ENCODE results near the gene CCL7.
"Not testable (repeated sequence)": the region's sequence is repeated elsewhere in the genome, so short reads cannot be mapped to it uniquely, and the experiment has no call there.

The CCL7 gene

GRCh38 chr17:34269969-34270368 lies at the start of gene CCL7:
Gene CCL7 (plus strand): TSS chr17:34270221. CDS start chr17:34270291, 70 bp downstream.
- Histone ChIP-seq H3K4me1 (ENCODE audit: control insufficient read depth in 5 of 5, insufficient read depth in 5 of 5, low read length in 5 of 5) (no peaks in the 10 kb centered on the region), H3K9me3 (ENCODE audit: control insufficient read depth in 5 of 5, low read length in 5 of 5) (no peaks in the 10 kb centered on the region), H3K27ac (ENCODE audit: low read depth, low read length) (no peak within 1 kb of the TSS), H3K9ac (ENCODE audit: low read length in 5 of 5) (no peak within 1 kb of the TSS), H3K27me3 (ENCODE audit: control insufficient read depth in 5 of 5, insufficient read depth in 4 of 5, low read length in 5 of 5) (no peaks in the 10 kb centered on the region), H3K36me3 (ENCODE audit: control insufficient read depth in 5 of 5, insufficient read depth in 5 of 5, low read length in 5 of 5) (no peaks in the 10 kb centered on the region), H3K4me3 (ENCODE audit: low read depth in 1 of 5, low read length in 5 of 5) (no peak within 1 kb of the TSS)

DNA sequence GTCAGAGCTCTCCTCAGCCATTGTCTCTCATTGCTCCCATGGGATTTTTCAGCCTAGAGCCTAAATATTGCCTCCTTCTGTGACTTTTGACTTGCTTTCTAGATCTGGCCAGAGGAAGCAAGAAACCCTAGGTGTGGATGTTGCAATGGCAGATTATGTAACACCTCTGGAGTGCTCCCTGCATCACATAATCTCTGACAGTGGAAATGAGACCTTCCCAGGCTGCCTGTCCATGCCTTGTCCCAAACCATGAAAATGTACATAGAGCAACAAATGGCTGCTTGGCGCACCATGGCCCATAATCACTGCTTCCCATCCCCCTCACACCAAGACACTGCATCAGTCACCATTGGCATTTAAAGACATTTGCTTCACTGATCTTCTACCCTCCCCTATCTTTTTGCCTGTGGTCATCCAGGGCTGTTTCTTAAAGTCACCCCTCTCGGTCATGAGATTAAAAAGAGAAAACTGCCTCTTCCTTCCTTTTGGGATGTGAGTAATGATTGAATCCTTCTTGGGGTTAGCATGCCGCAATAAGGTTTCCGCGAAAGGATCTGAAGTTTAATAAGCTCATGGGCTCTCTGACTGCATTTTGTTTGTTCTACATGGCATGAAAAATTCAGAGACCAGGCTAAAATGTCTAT lies 49.1 kb upstream of the CCL7 start:
- H3K36me3 ChIP-seq (ENCODE audit: control insufficient read depth in 5 of 5, insufficient read depth in 5 of 5, low read length in 5 of 5): no peaks in the 10 kb centered on the region
- H3K4me1 ChIP-seq (ENCODE audit: control insufficient read depth in 5 of 5, insufficient read depth in 5 of 5, low read length in 5 of 5): peaks cover 13 to 53% (median 42%) of the 10 kb centered on the region in 5 donors
- H3K27me3 ChIP-seq (ENCODE audit: control insufficient read depth in 5 of 5, insufficient read depth in 4 of 5, low read length in 5 of 5): no peaks in the 10 kb centered on the region
- H3K27ac ChIP-seq (ENCODE audit: low read depth, low read length): no peak overlapping the region
- no peaks in the 10 kb centered on the region for H3K9me3 ChIP-seq (ENCODE audit: control insufficient read depth in 5 of 5, low read length in 5 of 5)
- H3K4me3 ChIP-seq (ENCODE audit: low read depth in 1 of 5, low read length in 5 of 5): no peak overlapping the region
- H3K9ac ChIP-seq (ENCODE audit: low read length in 5 of 5): no peak overlapping the region

DNA sequence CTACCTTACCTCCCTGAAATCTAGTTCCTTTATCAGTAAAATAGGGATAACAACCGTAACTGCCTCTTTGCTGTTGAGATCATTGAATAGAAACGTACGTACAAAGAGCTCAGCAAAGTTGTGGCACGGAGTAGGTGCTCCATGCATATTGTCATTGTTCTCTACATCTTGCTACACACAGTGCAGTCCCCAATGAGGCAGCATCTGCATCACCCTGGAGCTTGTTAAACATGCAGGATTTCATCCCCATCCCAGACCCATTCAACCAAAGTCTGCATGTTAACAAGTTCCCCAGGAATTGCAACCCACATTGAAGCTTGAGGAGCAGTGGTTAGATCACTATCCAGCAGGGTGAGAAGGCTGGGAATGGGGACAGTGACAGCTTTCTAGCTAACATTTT lies 48.6 kb upstream of the CCL7 start:
- H3K9me3 ChIP-seq (ENCODE audit: control insufficient read depth in 5 of 5, low read length in 5 of 5): no peaks in the 10 kb centered on the region
- no peak overlapping the region for H3K27ac ChIP-seq (ENCODE audit: low read depth, low read length)
- H3K27me3 ChIP-seq (ENCODE audit: control insufficient read depth in 5 of 5, insufficient read depth in 4 of 5, low read length in 5 of 5): no peaks in the 10 kb centered on the region
- no peaks in the 10 kb centered on the region for H3K36me3 ChIP-seq (ENCODE audit: control insufficient read depth in 5 of 5, insufficient read depth in 5 of 5, low read length in 5 of 5)
- H3K4me1 ChIP-seq (ENCODE audit: control insufficient read depth in 5 of 5, insufficient read depth in 5 of 5, low read length in 5 of 5): peaks cover 13 to 53% (median 42%) of the 10 kb centered on the region in 5 donors
- no peak overlapping the region for H3K9ac ChIP-seq (ENCODE audit: low read length in 5 of 5)
- H3K4me3 ChIP-seq (ENCODE audit: low read depth in 1 of 5, low read length in 5 of 5): no peak overlapping the region

DNA sequence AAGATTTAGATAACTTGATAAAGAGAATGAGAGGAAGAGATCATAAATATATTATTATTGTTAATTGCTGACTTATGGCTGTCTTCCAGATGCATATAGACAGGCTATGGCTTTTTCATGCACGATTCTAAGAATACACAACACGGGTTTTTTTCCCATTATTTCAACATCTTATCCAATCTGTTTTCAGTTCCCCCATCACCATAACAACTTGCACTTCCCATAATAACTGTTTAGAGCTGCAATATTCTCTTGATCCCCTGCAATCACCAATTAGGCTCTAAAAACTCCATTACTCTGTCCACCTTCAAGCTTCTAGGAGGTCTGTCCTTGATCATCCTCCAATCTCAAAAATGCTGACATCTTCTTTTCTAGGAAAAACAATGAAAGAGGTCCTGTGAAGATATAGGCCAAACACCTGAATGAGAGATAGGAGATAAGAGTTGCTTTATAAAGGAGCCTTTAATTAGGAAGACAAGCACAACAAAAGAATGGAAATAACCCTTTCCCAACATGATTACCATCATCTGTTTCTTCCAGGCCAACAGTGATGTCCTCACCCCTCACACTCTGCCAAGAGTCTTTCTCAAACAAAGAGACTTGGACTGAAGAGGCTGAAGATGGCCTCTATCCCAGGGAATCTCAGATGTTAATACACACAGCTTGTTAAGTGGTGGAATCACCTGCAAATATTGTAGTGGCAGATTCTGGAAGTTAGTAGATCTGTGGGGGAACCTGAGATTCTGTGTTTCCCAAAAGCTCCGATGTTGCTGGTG lies 47.1 kb upstream of the CCL7 start:
- H3K9ac ChIP-seq (ENCODE audit: low read length in 5 of 5): no peak overlapping the region
- H3K36me3 ChIP-seq (ENCODE audit: control insufficient read depth in 5 of 5, insufficient read depth in 5 of 5, low read length in 5 of 5): no peaks in the 10 kb centered on the region
- no peak overlapping the region for H3K4me3 ChIP-seq (ENCODE audit: low read depth in 1 of 5, low read length in 5 of 5)
- H3K27me3 ChIP-seq (ENCODE audit: control insufficient read depth in 5 of 5, insufficient read depth in 4 of 5, low read length in 5 of 5): no peaks in the 10 kb centered on the region
- no peak overlapping the region for H3K27ac ChIP-seq (ENCODE audit: low read depth, low read length)
- H3K9me3 ChIP-seq (ENCODE audit: control insufficient read depth in 5 of 5, low read length in 5 of 5): no peaks in the 10 kb centered on the region
- peaks cover 13 to 53% (median 42%) of the 10 kb centered on the region in 5 donors for H3K4me1 ChIP-seq (ENCODE audit: control insufficient read depth in 5 of 5, insufficient read depth in 5 of 5, low read length in 5 of 5)

GRCh38 chr17:34225046-34225445 lies 45.0 kb upstream of the CCL7 start:
- Histone ChIP-seq H3K4me1 (ENCODE audit: control insufficient read depth in 5 of 5, insufficient read depth in 5 of 5, low read length in 5 of 5) (peaks cover 11 to 38% (median 33%) of the 10 kb centered on the region in 5 donors), H3K27ac (ENCODE audit: low read depth, low read length) (no peak overlapping the region), H3K9me3 (ENCODE audit: control insufficient read depth in 5 of 5, low read length in 5 of 5) (peaks cover 0 to 8% (median 6%) of the 10 kb centered on the region in 5 donors), H3K27me3 (ENCODE audit: control insufficient read depth in 5 of 5, insufficient read depth in 4 of 5, low read length in 5 of 5) (no peaks in the 10 kb centered on the region), H3K4me3 (ENCODE audit: low read depth in 1 of 5, low read length in 5 of 5) (no peak overlapping the region), H3K36me3 (ENCODE audit: control insufficient read depth in 5 of 5, insufficient read depth in 5 of 5, low read length in 5 of 5) (no peaks in the 10 kb centered on the region), H3K9ac (ENCODE audit: low read length in 5 of 5) (no peak overlapping the region)

DNA sequence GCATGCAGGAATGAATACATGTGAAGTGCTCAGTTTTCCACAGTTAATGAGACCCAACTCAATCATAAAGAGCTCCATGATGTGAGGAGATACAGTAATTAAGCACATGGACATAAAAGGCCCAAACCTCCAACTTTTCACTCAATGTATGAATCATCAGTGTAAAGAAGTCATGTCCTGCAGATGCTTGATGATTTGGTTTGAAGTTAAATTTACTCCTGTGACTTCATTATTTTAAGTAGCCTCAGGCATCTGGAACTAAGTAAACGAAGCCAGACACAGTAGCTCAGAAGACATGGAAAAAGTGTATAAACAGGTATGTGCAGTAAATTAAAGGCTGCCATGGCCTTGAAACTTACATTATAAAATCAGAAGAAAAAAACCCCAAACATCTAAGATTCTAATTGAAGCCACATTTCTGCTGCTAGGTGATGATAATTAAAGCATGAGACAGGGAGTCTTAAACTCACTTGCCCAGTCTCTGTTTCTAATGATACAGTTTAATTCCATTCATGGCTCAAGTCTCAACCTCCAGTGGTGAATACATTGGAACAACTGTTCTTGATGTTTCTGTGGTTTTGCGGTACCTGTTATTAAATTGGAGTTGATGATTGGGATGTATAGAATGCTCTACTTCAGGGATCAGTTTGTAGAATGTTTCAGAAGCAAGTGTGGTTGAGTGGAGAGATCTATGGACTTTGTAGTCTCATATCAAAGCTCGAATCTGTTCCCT lies 43.8 kb upstream of the CCL7 start:
- Histone ChIP-seq H3K9ac (ENCODE audit: low read length in 5 of 5) (no peak overlapping the region), H3K36me3 (ENCODE audit: control insufficient read depth in 5 of 5, insufficient read depth in 5 of 5, low read length in 5 of 5) (no peaks in the 10 kb centered on the region), H3K4me1 (ENCODE audit: control insufficient read depth in 5 of 5, insufficient read depth in 5 of 5, low read length in 5 of 5) (peaks cover 3 to 26% (median 22%) of the 10 kb centered on the region in 5 donors), H3K9me3 (ENCODE audit: control insufficient read depth in 5 of 5, low read length in 5 of 5) (peaks cover 0 to 12% (median 6%) of the 10 kb centered on the region in 5 donors), H3K4me3 (ENCODE audit: low read depth in 1 of 5, low read length in 5 of 5) (no peak overlapping the region), H3K27ac (ENCODE audit: low read depth, low read length) (no peak overlapping the region), H3K27me3 (ENCODE audit: control insufficient read depth in 5 of 5, insufficient read depth in 4 of 5, low read length in 5 of 5) (no peaks in the 10 kb centered on the region)

- Histone ChIP-seq H3K27me3 (ENCODE audit: control insufficient read depth in 5 of 5, insufficient read depth in 4 of 5, low read length in 5 of 5) (no peaks in the 10 kb centered on the region), H3K9ac (ENCODE audit: low read length in 5 of 5) (no peak overlapping the region), H3K4me1 (ENCODE audit: control insufficient read depth in 5 of 5, insufficient read depth in 5 of 5, low read length in 5 of 5) (peaks cover 3 to 21% (median 17%) of the 10 kb centered on the region in 5 donors), H3K9me3 (ENCODE audit: control insufficient read depth in 5 of 5, low read length in 5 of 5) (peaks cover 0 to 12% (median 6%) of the 10 kb centered on the region in 5 donors), H3K4me3 (ENCODE audit: low read depth in 1 of 5, low read length in 5 of 5) (no peak overlapping the region), H3K36me3 (ENCODE audit: control insufficient read depth in 5 of 5, insufficient read depth in 5 of 5, low read length in 5 of 5) (no peaks in the 10 kb centered on the region), H3K27ac (ENCODE audit: low read depth, low read length) (no peak overlapping the region)
Observed at GRCh38 chr17:34226744-34227034, 43.3 kb upstream of the CCL7 start.

GRCh38 chr17:34227293-34227692 lies 42.7 kb upstream of the CCL7 start:
- H3K27me3 ChIP-seq (ENCODE audit: control insufficient read depth in 5 of 5, insufficient read depth in 4 of 5, low read length in 5 of 5); H3K9ac ChIP-seq (ENCODE audit: low read length in 5 of 5); H3K27ac ChIP-seq (ENCODE audit: low read depth, low read length); H3K36me3 ChIP-seq (ENCODE audit: control insufficient read depth in 5 of 5, insufficient read depth in 5 of 5, low read length in 5 of 5); H3K4me3 ChIP-seq (ENCODE audit: low read depth in 1 of 5, low read length in 5 of 5): not testable (repeated sequence)
- Histone ChIP-seq H3K9me3 (ENCODE audit: control insufficient read depth in 5 of 5, low read length in 5 of 5) (peaks cover 0 to 12% (median 6%) of the 10 kb centered on the region in 5 donors), H3K4me1 (ENCODE audit: control insufficient read depth in 5 of 5, insufficient read depth in 5 of 5, low read length in 5 of 5) (peaks cover 3 to 16% (median 11%) of the 10 kb centered on the region in 5 donors)

- Histone ChIP-seq H3K36me3 (ENCODE audit: control insufficient read depth in 5 of 5, insufficient read depth in 5 of 5, low read length in 5 of 5) (no peaks in the 10 kb centered on the region), H3K9me3 (ENCODE audit: control insufficient read depth in 5 of 5, low read length in 5 of 5) (peaks cover 0 to 12% (median 6%) of the 10 kb centered on the region in 5 donors), H3K9ac (ENCODE audit: low read length in 5 of 5) (no peak overlapping the region), H3K27me3 (ENCODE audit: control insufficient read depth in 5 of 5, insufficient read depth in 4 of 5, low read length in 5 of 5) (no peaks in the 10 kb centered on the region), H3K4me1 (ENCODE audit: control insufficient read depth in 5 of 5, insufficient read depth in 5 of 5, low read length in 5 of 5) (peaks cover 3 to 12% (median 7%) of the 10 kb centered on the region in 5 donors), H3K27ac (ENCODE audit: low read depth, low read length) (no peak overlapping the region), H3K4me3 (ENCODE audit: low read depth in 1 of 5, low read length in 5 of 5) (no peak overlapping the region)
Observed at GRCh38 chr17:34227707-34228106, 42.3 kb upstream of the CCL7 start.

DNA sequence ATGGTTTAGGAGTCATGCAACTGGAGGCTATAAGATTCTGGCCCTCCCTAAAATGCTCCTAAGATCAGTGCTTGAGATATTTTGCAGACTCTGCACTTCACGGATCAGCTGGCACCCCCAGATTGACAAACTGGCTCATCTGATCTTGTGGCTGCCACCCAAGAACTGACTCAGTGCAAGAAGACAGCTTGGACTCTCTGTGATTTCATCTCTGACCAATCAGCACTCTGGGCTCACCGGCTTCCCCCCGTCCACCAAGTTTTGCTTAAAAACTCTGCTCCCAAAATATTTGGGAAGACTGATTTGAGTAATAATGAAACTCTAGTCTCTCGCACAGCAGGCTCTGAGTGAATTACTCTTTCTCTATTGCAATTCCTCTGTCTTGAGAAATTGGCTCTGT lies 41.2 kb upstream of the CCL7 start:
- no peak overlapping the region for H3K9ac ChIP-seq (ENCODE audit: low read length in 5 of 5)
- H3K27ac ChIP-seq (ENCODE audit: low read depth, low read length): no peak overlapping the region
- H3K36me3 ChIP-seq (ENCODE audit: control insufficient read depth in 5 of 5, insufficient read depth in 5 of 5, low read length in 5 of 5): no peaks in the 10 kb centered on the region
- H3K27me3 ChIP-seq (ENCODE audit: control insufficient read depth in 5 of 5, insufficient read depth in 4 of 5, low read length in 5 of 5): no peaks in the 10 kb centered on the region
- no peak overlapping the region for H3K4me3 ChIP-seq (ENCODE audit: low read depth in 1 of 5, low read length in 5 of 5)
- peaks cover 0 to 12% (median 6%) of the 10 kb centered on the region in 5 donors for H3K9me3 ChIP-seq (ENCODE audit: control insufficient read depth in 5 of 5, low read length in 5 of 5)
- peaks cover 2 to 7% (median 5%) of the 10 kb centered on the region in 5 donors for H3K4me1 ChIP-seq (ENCODE audit: control insufficient read depth in 5 of 5, insufficient read depth in 5 of 5, low read length in 5 of 5)

All from subcutaneous abdominal adipose tissue (tissue), 5 donors.